ENCODE data around the gene GFRA3.

DNA sequence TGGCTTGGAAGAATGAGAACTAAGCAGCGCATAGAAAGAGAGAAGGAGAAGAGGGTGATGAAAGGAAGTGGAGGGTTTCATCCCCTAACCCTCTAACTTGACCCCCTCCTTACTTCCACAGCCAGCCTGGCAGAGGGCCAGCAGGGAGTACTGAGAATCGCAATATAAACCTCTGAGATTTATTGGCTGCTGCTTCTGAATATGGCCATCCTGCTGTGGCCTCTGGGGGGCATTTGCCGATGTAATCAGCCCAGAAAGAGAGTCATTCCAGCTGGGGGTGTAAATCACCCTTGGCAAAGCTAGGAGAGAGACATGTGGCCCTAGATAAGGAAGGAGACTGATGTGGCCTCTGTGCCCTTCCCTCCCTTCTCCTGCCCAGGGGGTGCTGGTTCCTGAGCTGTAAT is 960 bp upstream of the GFRA3 start:
- no peak for TF ChIP-seq POLR2AphosphoS5 (IDR thresholded peaks at IDR 0.05; ENCODE audit: low read depth, low read length)
- TF ChIP-seq POLR2A (IDR thresholded peaks at IDR 0.05; ENCODE audit: low read depth, low read length), result no peak
- no peak for TF ChIP-seq SPI1 (IDR thresholded peaks at IDR 0.05; ENCODE audit: low read depth, low read length)
- no peak for TF ChIP-seq TAF1 (IDR thresholded peaks at IDR 0.05; ENCODE audit: low read depth, low read length)
- no peak for TF ChIP-seq PAX5 (IDR thresholded peaks at IDR 0.05; ENCODE audit: insufficient read depth, low read length, severe bottlenecking)

All from GM12891 (cell line).